Measurements from ENCODE around the gene DEAF1.

- TF ChIP-seq POLR2A (IDR thresholded peaks at IDR 0.05) = no peak
- no peak for TF ChIP-seq CTCF (IDR thresholded peaks at IDR 0.05)
Measured at GRCh38 chr11:722346-722811, 27.4 kb upstream of the DEAF1 start.

Measured in lower leg skin (tissue), 3 donors.